ENCODE measurements around the gene SGMS2. TPM values are rescaled to one million over a fixed set of nuclear protein-coding genes. Genes with fewer than 3 reads are reported as not detected.
A peak's percentile ranks its signal among the peaks of the same experiment; 100 is the strongest.

Gene SGMS2
- total RNA-seq, 4 donors from 2014 or later, result 278 to 487 (median 347) TPM

DNA sequence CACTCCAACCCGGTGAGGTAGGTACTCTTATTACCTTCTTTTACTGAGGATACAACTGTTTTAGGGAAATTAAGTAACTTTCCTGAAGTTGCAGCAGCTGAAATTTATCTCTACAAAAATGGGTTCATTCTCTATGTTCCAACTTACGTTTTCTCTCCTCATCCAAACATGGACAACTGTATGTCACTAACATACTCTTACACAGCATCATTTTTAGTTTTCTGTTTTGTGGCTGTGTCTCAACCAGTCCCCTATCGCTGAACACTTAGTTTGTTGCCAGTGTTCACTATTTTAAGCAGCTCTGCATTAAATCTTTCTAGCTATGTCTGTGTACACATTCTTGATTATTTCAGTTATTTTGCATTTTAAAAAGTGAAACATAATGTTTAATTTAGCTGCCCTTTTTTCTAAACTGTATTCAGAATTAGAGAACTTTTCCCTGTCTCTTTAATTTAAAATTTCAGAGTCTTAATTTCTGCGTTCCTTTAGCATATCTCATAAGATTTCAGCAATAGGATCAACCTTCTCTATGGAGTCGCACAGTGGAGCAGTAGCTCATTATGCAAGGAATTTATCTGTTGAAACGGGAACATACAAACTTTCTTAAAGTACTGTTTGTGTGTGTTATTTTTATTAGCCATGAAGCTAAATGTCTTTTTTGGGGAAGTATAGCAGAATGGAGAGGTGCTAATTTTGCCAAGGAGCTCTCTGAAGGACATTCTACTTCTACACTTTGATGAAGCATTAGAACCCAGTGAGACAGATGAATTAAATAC is 3.8 kb downstream of the SGMS2 start:
- Histone ChIP-seq H3K9me3 (peaks cover 0 to under 1% (median 0%) of the 10 kb centered on the region in 4 donors), H3K27ac (replicated peaks in 1 of 4) (peak overlapping the region; percentile 96 to 99 (median 96)), H3K4me3 (peak overlapping the region in 3 of 4 donors; percentile 95 to 97 (median 96)), H3K4me1 (peaks cover 9 to 82% (median 75%) of the 10 kb centered on the region in 4 donors), H3K27me3 (no peaks in the 10 kb centered on the region), H3K36me3 (no peaks in the 10 kb centered on the region)
- DNase-seq (ENCODE audit: extremely low spot score), result no peak
- 56% methylated on average over 6 of the region's 6 CpGs for WGBS
- intact Hi-C loops (cut with DNase I), result loop anchor here (5.0 kb wide), 1 partner anchor 79 kb away; no protein-coding TSS in a partner anchor
- TF ChIP-seq POLR2AphosphoS5 (IDR thresholded peaks at IDR 0.05) (no peak), POLR2A (IDR thresholded peaks at IDR 0.05; ENCODE audit: low read depth) (no peak), EP300 (IDR thresholded peaks at IDR 0.05) (no peak)
- TF ChIP-seq, protein P1, sequence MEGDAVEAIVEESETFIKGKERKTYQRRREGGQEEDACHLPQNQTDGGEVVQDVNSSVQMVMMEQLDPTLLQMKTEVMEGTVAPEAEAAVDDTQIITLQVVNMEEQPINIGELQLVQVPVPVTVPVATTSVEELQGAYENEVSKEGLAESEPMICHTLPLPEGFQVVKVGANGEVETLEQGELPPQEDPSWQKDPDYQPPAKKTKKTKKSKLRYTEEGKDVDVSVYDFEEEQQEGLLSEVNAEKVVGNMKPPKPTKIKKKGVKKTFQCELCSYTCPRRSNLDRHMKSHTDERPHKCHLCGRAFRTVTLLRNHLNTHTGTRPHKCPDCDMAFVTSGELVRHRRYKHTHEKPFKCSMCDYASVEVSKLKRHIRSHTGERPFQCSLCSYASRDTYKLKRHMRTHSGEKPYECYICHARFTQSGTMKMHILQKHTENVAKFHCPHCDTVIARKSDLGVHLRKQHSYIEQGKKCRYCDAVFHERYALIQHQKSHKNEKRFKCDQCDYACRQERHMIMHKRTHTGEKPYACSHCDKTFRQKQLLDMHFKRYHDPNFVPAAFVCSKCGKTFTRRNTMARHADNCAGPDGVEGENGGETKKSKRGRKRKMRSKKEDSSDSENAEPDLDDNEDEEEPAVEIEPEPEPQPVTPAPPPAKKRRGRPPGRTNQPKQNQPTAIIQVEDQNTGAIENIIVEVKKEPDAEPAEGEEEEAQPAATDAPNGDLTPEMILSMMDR (IDR thresholded peaks at IDR 0.05), result no peak

DNA sequence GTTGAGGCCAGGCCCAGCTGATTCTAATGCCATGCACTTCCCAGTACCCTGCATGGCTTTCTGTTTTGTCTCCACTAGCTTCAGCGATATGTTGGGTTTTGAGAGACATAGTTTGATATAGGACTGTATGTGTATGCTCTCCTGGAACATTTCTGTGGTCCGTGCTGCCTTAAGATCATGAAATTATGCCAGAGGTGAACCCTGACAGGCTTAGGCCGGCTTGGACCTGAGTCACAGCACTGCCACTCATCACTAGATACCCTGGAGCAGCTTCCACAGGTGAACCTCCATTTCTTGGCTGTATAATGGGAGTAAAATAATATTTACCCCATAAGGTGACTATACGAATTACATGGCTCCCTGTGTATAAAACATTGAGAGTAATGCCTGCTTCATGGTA is 6.4 kb downstream of the SGMS2 start:
- 85% methylated on average over 4 of the region's 4 CpGs for WGBS

DNA sequence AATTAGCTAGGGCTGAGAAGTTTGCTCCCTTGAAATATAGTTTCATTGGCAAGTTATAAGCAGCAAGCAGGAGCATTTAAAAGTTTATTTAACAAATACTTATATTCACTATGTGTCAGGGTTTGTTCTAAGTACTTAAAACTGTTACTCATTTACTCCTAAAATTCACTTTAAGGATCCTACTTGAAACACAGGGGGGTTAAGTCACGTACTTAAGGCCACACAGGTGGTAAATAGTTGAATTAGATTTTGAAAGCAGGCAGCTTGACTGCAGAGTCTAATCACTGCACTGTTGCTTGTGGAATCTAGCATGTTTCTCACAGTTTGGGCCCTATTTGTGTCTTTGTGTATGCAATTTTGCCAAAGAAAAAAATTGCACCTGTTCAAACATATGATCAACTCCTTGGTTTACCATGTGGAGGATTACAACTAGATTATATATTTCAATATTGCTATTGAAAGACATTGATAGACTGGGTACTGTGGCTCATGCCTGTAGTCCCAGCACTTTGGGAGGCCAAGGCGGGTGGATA is 7.6 kb downstream of the SGMS2 start:
- no peak for DNase-seq (ENCODE audit: extremely low spot score)
- no peak overlapping the region for H3K4me3 ChIP-seq
- TF ChIP-seq POLR2AphosphoS5 (IDR thresholded peaks at IDR 0.05) (no peak), POLR2A (IDR thresholded peaks at IDR 0.05; ENCODE audit: low read depth) (no peak), EP300 (IDR thresholded peaks at IDR 0.05) (no peak)
- TF ChIP-seq, protein P1 (IDR thresholded peaks at IDR 0.05), result no peak
- H3K9me3 ChIP-seq, result peaks cover 0 to 5% (median 0%) of the 10 kb centered on the region in 4 donors
- intact Hi-C loops (cut with DNase I), result no loop called here
- H3K27me3 ChIP-seq, result no peaks in the 10 kb centered on the region
- WGBS, result 74% methylated on average over 2 of the region's 2 CpGs
- H3K27ac ChIP-seq (replicated peaks in 1 of 4), result peak overlapping the region in 3 of 4 donors; percentile 33 to 45 (median 41)
- no peaks in the 10 kb centered on the region for H3K36me3 ChIP-seq
- peaks cover 21 to 96% (median 86%) of the 10 kb centered on the region in 4 donors for H3K4me1 ChIP-seq

More for the DNA sequence above, 6.4 kb downstream of the SGMS2 start:
- Histone ChIP-seq H3K27ac (replicated peaks in 1 of 4) (peak overlapping the region; percentile 5 to 45 (median 37)), H3K27me3 (no peaks in the 10 kb centered on the region), H3K4me1 (peaks cover 19 to 96% (median 85%) of the 10 kb centered on the region in 4 donors), H3K9me3 (peaks cover 0 to 5% (median 0%) of the 10 kb centered on the region in 4 donors), H3K4me3 (no peak overlapping the region), H3K36me3 (no peaks in the 10 kb centered on the region)
- TF ChIP-seq EP300 (IDR thresholded peaks at IDR 0.05) (no peak), POLR2A (IDR thresholded peaks at IDR 0.05; ENCODE audit: low read depth) (no peak), POLR2AphosphoS5 (IDR thresholded peaks at IDR 0.05) (no peak)
- TF ChIP-seq, protein P1 (IDR thresholded peaks at IDR 0.05), result no peak
- DNase-seq (ENCODE audit: extremely low spot score), result no peak
- intact Hi-C loops (cut with DNase I), result no loop called here

DNA sequence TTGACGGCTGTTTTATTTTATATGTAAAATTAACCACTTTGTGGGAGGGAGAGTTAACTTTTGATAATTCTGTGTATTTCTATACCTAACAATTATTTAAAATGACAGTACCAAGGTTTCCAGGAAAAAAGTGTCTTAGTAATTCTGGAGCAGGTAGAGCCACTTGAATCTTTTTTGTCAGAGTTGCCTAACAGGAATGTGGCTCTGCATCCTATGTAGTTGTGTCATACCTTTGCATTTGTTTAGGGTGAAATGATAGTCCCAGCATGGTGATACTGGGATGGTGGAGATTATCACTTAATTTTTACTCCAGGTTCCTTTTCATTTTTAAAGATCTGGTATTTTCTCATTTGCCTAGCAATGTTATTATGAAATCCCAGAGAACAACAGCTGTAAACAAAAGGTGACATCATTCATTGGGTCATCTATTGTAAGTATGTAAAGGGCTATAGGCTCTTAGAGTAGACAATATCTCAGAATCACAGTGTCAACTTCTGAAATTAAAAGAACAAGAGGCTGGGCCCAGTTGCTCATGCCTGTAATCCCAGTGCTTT is 9.6 kb downstream of the SGMS2 start:
- Histone ChIP-seq H3K9me3 (peaks cover 0 to 5% (median 0%) of the 10 kb centered on the region in 4 donors), H3K4me1 (peaks cover 28 to 97% (median 87%) of the 10 kb centered on the region in 4 donors), H3K27ac (replicated peaks in 1 of 4) (peak overlapping the region; percentile 60 to 70 (median 64))

More for the DNA sequence above, 9.6 kb downstream of the SGMS2 start:
- H3K4me3 ChIP-seq, result no peak overlapping the region
- TF ChIP-seq POLR2AphosphoS5 (IDR thresholded peaks at IDR 0.05) (no peak), EP300 (IDR thresholded peaks at IDR 0.05) (no peak), POLR2A (IDR thresholded peaks at IDR 0.05; ENCODE audit: low read depth) (no peak)
- TF ChIP-seq, protein P1 (IDR thresholded peaks at IDR 0.05), result no peak
- no peaks in the 10 kb centered on the region for H3K36me3 ChIP-seq
- WGBS, result 41% methylated on average over 1 of the region's 1 CpG
- no peaks in the 10 kb centered on the region for H3K27me3 ChIP-seq
- no peak for DNase-seq (ENCODE audit: extremely low spot score)
- intact Hi-C loops (cut with DNase I), result no loop called here
